HFFc6 (cell line): ENCODE results near the gene DLG5. TPM values are rescaled to one million over a fixed set of nuclear protein-coding genes. Genes with fewer than 3 reads are reported as not detected.

Experiments used
- DNase-seq: peaks from one replicate; pipeline ENCODE4 v3.0.0-alpha.2; 2018
- H3K27ac Mint-ChIP-seq: 2 replicates; pipeline ENCODE4 v1.8.0; 2020; ENCODE audit warnings: mild to moderate bottlenecking, mixed read lengths
- H3K27me3 Mint-ChIP-seq: 2 replicates; pipeline ENCODE4 v1.8.0; 2021; ENCODE audit warnings: mild to moderate bottlenecking, moderate library complexity, mixed read lengths; ENCODE audit not compliant: insufficient read depth
- H3K36me3 Mint-ChIP-seq: 2 replicates; pipeline ENCODE4 v1.8.0; 2021; ENCODE audit warnings: low read depth, mixed read lengths
- H3K4me1 Mint-ChIP-seq: 2 replicates; pipeline ENCODE4 v1.8.0; 2020; ENCODE audit warnings: low read depth, mixed read lengths
- H3K4me3 Mint-ChIP-seq: 2 replicates; pipeline ENCODE4 v1.8.0; 2020; ENCODE audit warnings: mild to moderate bottlenecking, moderate library complexity, mixed read lengths
- H3K9me3 Mint-ChIP-seq: 2 replicates; pipeline ENCODE4 v1.8.0; 2020; ENCODE audit warnings: mild to moderate bottlenecking, mixed read lengths
- total RNA-seq, 6 experiments: library from RNA; stranded (reverse); fragmentation: NEBNext Ultra II Directional; extraction: Animal tissue kit (Norgen Biotek cat#: 25700); gene quantifications; 2 replicates in 1 of 6; 3 replicates in 5 of 6; pipeline ENCODE4 v1.2.3, GENCODE V29; 2021
- TF ChIP-seq, protein P1 (sequence below): fragments of 200-600 bp; sonication (generic); IDR thresholded peaks from 2 replicates; pipeline ENCODE4 v1.5.0; 2021; ENCODE audit warnings: antibody characterized with exemption, mild to moderate bottlenecking

The DLG5 gene
- total RNA-seq, 6 experiments from 2014 or later: 48.2 to 52.9 (median 49.7) TPM

DNA sequence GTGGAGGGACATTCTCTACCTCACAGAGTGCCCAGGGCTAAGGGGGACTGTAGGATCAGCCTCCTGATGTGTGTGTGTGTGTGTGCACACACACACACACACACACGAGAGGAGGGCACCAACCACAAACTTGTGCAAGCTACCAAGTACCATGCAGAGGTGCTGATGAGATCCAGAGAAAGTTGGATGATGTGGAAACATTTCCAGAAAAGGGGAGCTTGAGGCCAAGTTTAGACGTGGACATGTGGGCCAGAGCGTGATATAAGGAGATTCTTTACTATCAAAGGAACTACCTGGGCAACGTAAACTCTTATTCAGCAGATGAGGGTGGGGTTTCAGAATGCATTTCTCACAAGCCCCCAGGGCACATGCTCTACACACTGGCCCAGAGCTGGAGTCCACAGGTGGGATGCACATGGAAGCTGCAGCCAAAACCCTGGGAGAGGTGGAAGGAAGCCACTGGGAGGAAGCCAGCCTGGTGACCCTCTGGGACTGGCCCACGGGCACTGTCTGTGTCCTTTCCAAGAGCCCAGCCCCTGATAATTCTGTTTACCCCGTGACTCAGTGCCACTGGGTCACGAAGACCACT is 53.5 kb downstream of the DLG5 start:
- DNase-seq: no peak
- no peaks in the 10 kb centered on the region for H3K9me3 Mint-ChIP-seq
- H3K4me1 Mint-ChIP-seq: peaks cover 81% of the 10 kb centered on the region
- peak overlapping the region; percentile 84; the same call in 1 of the 2 replicates for H3K27ac Mint-ChIP-seq
- TF ChIP-seq, protein P1, sequence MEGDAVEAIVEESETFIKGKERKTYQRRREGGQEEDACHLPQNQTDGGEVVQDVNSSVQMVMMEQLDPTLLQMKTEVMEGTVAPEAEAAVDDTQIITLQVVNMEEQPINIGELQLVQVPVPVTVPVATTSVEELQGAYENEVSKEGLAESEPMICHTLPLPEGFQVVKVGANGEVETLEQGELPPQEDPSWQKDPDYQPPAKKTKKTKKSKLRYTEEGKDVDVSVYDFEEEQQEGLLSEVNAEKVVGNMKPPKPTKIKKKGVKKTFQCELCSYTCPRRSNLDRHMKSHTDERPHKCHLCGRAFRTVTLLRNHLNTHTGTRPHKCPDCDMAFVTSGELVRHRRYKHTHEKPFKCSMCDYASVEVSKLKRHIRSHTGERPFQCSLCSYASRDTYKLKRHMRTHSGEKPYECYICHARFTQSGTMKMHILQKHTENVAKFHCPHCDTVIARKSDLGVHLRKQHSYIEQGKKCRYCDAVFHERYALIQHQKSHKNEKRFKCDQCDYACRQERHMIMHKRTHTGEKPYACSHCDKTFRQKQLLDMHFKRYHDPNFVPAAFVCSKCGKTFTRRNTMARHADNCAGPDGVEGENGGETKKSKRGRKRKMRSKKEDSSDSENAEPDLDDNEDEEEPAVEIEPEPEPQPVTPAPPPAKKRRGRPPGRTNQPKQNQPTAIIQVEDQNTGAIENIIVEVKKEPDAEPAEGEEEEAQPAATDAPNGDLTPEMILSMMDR: no peak
- H3K27me3 Mint-ChIP-seq: peaks cover 6% of the 10 kb centered on the region
- no peak overlapping the region for H3K4me3 Mint-ChIP-seq
- H3K36me3 Mint-ChIP-seq: no peaks in the 10 kb centered on the region; the same call in 1 of the 2 replicates

DNA sequence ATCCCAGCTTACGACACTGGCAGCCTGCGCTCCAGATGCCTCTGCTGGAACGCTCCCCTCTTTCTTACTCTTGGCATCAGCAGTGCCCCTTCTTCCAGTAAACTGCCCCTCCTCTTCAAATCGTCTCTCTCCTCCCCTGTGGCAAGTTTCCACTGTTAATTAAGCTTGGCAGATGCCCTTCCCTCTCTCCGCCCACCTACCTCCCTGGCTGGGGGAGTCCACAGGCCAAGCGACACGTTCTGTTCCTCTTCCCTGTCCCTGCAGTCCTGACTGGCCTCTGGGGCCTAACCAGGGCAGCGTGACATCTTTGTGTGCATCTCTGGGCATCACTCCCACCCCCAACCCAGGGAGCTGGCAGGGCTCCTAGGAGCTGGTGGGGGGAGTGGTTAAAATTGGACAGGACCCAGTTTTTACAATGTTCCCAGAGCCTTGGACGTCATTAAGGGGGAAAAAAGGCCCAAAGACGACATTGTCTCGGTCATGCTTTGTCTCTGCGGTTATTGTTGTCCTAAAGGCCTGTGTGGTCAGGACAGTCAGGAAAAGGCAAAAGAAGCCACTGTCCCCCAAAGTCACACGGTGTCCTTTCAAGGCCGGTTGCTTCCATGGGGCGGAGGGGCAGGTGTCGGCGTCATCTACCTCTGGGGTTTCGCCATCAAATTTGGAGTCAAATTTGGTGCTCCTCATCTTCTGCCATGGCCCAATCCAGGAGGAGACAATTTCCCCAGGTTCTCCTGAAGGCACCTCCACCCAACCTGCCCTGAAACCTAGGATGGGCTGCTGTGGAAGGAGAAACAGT is 54.2 kb downstream of the DLG5 start:
- Mint-ChIP-seq H3K27me3 (peaks cover 6% of the 10 kb centered on the region), H3K9me3 (no peaks in the 10 kb centered on the region), H3K36me3 (peaks cover 6% of the 10 kb centered on the region; the same call in 1 of the 2 replicates), H3K4me3 (no peak overlapping the region), H3K4me1 (peaks cover 81% of the 10 kb centered on the region), H3K27ac (no peak overlapping the region)
- TF ChIP-seq, protein P1: no peak
- DNase-seq: no peak

DNA sequence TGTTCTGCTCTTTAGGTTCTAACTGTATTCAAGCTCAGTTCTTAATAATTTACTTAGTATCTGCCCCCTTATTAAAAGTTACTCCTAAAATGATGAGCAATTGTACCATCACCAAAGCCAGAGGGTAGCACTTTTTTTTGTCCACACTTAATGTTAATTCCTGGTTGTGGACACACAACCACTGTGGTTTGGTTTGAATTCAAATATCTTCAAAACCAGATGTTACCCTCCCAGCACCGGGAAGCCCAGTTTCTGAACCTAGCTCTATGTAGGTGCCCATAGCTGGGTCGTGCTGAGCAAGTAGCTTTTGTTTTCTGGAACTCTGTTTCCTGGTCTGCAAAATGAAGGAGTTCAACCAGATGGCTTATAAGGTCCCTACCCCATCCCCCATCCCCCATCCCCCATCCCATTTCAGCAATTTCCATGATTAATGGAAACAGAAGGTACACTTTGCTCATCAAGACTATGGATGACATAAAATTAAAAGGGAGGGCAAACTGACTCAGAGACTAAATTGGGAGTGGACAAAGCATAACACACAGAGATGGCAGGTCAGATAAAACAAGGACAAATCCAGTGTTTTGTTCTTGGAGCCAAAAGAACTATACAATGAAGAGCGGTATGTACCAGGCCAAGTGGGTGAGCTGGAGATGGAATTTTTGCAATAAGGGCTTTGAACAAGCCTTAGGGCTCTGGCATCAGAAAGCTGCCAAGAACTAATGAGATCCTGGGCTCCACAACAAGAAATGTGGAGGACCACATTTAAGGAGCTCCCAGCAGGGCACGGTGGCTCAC is 56.7 kb downstream of the DLG5 start:
- Mint-ChIP-seq H3K9me3 (no peaks in the 10 kb centered on the region), H3K27ac (peak overlapping the region; percentile 34; the same call in 1 of the 2 replicates), H3K27me3 (peaks cover 6% of the 10 kb centered on the region), H3K4me3 (peak overlapping the region; percentile 5; the same call in 1 of the 2 replicates), H3K36me3 (peaks cover 15% of the 10 kb centered on the region), H3K4me1 (peaks cover 82% of the 10 kb centered on the region)
- DNase-seq: no peak
- TF ChIP-seq, protein P1: no peak

DNA sequence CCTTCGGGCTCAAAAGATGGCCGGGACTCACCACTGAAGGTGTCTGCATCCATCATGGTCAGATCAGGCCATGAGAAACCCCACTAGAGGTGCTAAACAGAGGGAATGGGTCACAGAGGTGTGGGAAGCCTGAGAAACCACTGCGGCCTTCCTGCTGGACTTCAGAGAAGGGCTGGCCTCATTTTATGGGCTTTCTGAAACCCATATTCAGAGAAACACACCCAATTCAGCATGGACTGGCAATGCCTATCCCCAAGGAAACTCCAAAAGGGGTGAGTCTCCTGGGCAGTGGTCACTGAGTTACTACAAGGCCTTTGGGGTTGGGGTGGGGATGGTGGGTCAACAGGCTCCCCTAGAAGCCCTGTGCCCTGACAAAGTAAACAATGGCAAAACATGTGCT is 58.0 kb downstream of the DLG5 start:
- TF ChIP-seq, protein P1: no peak
- no peak overlapping the region for H3K4me3 Mint-ChIP-seq
- no peaks in the 10 kb centered on the region for H3K9me3 Mint-ChIP-seq
- H3K36me3 Mint-ChIP-seq: peaks cover 15% of the 10 kb centered on the region
- no peak for DNase-seq
- peaks cover 81% of the 10 kb centered on the region for H3K4me1 Mint-ChIP-seq
- H3K27ac Mint-ChIP-seq: no peak overlapping the region
- H3K27me3 Mint-ChIP-seq: peaks cover 6% of the 10 kb centered on the region

DNA sequence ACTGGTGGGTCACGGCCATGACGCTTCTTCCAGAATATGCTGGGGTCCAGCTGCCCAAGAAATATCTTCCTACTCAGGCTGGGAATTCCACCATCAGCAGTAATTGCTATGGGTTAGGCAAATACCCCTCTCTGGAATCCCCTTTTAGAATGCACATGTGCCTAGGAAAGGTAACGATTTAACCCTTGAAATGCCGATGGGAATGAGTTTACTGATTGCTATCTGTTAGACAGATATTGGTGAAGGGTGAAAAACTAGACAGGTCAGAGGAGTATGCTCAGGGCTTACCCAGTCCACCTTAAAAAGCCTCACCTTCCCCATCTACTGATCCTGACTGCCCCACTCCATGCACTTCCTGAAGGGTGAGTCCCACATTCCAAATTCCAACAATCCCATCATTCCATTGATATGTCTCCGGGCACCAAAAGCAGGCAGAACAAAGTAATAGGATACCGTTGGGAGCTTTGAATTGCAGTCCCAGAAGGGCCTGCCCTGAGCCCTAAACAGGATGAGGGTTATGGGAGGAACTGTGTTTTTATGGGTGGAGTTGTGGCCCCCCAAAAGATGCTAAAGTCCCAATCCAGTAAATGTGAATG is 59.3 kb downstream of the DLG5 start:
- Mint-ChIP-seq H3K4me3 (0 out of 2 replicates have a peak overlapping the region, but pooled peaks have one; percentile 7), H3K27me3 (peaks cover 6% of the 10 kb centered on the region), H3K27ac (peak overlapping the region; percentile 10; the same call in 1 of the 2 replicates), H3K4me1 (peaks cover 79% of the 10 kb centered on the region), H3K36me3 (peaks cover 21% of the 10 kb centered on the region), H3K9me3 (no peaks in the 10 kb centered on the region)
- TF ChIP-seq, protein P1: no peak
- no peak for DNase-seq
